Fibroblast of skin of right quadriceps (primary cell): ENCODE measurements around the gene PRKCE.

ENCODE experiments used
- DNase-seq: peaks from one replicate; pipeline ENCODE4 v3.0.0-alpha.2; 2013

Gene PRKCE

DNA sequence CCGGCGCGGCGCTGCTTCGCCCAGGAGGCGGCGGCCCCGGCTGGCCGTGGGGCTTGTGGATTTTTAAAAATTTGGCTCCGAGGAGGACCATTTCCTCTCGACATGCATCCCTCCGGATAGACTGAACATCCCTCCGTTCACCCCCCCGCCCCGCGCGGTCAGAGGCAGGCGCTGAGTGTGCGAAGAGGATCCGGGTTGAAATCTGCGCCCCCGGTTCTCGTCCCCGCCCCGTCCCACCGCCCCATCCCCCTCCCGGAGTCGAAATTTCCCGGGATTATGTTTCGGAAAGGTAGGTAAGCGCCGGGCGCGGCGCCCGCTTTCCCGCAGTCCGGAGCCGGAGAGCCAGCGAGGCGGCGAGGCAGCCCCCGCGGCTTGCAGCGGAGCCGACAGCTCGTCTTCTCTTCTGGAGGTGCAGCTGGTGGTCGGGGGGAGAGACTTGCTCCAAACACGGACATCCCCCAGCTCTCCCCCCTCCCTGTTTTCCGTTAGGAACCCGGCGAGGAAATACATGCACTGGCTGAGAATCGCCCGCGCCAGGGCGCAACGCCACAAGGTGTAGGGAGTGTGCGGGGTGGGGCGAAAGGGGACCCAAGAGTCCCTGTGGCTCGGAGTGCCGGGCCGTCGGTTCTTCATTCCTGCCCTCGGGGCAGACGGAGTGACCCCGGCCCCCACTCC is at the start of gene PRKCE:
PRKCE (plus strand) TSS at position 261 of the 675 bp plus-strand sequence.
- no peak for DNase-seq

DNA sequence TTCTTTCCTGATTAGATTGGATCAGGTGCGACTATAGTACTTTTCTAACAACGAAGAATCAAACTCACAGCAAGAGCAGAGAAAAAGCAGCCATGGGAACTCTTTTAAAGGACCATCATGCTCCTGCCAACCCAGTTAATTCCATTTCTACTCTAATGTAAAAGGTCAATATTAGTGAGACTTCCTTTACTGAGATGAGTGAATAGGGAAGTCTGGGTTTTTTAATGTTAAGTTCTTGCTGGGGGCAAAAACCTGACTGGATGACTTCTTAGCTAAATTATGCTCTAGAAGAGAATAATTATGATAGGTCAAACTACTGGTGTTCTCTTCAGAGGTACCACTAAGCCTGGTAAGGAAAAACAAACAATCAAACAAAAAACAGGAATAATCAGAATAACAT is 48.9 kb upstream of the PRKCE start:
- no peak for DNase-seq

DNA sequence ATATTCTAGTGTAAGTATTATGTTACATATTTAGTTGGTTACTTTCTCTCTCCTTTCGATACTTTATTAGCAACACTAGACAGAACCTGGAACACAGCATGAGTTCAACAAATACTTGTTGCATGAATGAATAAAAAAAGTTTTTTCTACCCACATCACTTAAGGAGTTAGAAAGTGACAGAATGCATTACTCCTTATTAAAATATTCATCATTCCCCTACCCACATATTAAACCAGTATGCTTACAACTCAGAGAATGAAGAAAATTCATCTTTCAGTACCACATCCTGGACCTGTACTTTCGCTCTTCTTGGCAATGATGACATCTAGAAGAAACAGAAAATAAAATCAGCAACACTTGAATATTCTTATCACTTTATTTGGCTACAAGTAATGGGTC is 46.4 kb upstream of the PRKCE start:
- DNase-seq = no peak

- no peak for DNase-seq
These were observed 44.7 kb upstream of the PRKCE start for GRCh38 chr2:45606796-45607195.

DNA sequence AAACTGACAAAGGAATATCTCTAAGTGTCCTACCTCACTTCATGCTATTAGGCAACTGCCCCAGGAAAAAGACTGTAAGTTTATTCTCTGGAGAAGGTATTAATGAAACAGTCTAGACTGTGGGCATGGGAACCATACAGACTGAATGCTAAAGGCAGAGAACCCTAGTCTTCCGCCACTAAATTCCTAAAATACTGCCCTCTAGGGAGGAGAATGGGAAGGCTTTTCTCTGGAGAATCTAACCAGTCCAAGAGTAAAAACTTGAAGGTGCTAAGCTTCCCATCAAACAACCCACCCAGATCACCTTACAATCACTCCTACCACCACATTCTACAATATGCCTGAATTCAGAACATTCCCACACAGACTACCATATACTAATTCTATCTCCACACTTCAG is 43.8 kb upstream of the PRKCE start:
- peak; percentile 12 for DNase-seq

- peak; percentile 63 for DNase-seq
These were observed 41.0 kb upstream of the PRKCE start for GRCh38 chr2:45610281-45611019.

DNA sequence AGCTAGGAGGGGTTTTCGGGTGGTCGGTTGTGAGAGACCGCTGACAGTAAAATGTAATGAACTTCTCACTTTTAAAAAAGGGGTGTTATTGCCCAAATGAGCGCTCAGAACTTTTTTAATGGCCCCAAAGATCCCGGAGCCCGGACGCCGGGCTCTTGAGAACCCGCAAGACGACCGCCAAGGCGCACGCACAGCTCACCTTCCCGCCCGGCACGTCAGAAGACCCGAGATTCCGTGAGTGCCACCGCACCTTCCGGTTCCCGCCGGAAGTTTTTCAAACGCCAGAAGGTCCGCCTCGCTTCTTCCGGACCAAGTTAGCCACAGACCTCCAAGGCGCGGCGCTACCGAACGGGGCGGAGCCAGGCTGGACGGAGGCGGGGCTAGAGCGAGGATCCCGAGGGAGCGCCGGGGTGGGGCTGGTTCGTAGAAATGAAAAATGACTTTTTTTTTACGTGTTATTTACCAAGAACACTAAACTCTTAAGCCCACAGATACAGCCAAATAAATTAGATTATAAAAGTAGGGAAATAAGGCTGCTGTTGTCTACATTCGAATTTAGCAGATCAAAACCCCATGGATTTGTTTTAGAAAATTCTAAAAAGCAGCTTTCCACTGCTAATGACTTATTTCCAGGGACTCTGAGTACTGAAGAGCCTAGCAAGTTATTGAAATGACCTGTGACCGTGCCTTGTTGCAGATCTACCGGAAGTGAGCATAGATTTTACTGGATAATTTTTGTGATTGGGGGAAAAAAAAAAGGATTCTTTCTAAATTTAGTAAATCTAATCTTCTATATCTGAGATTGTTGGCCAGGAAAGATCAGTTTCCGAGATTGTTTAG is 40.2 kb upstream of the PRKCE start, which contains the start of gene SRBD1:
SRBD1 (minus strand) TSS at position 248 of the 840 bp plus-strand sequence. CDS start 5,826 bp downstream, outside the sequence.
- DNase-seq = peak; percentile 92

- no peak for DNase-seq
These were observed 39.2 kb upstream of the PRKCE start for GRCh38 chr2:45612285-45612684.

DNA sequence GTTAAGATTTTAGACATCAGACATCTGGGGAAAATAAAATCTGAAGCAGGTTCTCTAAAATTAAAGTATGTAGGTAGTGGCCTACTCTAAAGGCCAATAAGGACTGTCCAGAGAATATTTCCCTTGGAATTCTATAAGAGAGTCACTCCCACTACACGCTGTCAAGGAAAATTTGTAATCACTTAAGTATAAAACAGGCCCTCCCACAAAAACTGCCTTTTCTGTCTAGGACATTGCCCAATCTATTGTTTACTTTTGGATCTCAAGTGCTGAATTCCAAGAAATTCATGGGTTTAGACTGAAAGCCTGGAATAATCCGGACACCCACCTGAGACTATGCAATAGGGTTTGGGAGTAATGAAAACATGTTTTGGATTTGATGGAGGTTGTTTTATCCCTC is 38.7 kb upstream of the PRKCE start:
- DNase-seq = peak; percentile 8

- DNase-seq = no peak
These were observed 37.1 kb upstream of the PRKCE start for GRCh38 chr2:45614330-45614729.

GRCh38 chr2:45614871-45615415 is 36.5 kb upstream of the PRKCE start:
- DNase-seq = no peak

DNA sequence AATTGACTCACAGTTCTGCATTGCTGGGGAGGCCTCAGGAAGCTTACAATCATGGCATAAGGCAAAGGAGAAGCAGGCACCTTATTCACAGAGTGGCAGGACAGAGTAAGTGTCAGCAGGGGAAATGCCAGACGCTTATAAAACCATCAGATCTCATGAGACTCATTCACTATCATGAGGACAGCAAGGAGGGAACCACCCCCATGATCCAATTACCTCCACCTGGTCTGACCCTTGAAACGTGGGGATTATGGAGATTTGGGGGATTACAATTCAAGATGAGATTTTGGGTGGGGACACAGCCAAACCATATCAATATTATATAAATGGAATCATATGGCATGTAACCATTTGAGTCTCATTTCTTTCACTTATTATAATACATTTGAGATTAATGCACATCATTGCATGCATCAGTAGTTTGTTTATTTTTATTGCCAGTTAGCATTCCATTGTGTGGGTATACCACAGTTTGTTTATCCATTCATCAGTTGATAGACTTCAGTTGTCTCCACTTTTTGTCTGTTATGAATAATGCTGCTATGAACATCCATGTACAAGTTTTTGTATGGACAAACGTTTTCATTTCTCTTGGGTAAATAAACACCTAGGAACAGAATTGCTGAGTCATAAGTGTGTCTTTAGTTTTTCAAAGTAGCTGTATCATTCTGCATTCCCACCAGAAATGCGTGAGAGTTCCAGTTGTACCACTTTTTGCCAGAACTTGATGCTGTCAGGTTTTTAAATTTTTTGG is 34.6 kb upstream of the PRKCE start:
- peak; percentile 40 for DNase-seq

- DNase-seq = no peak
These were observed 34.0 kb upstream of the PRKCE start for GRCh38 chr2:45617496-45617895.

GRCh38 chr2:45622336-45623075 is 29.0 kb upstream of the PRKCE start:
- no peak for DNase-seq

DNA sequence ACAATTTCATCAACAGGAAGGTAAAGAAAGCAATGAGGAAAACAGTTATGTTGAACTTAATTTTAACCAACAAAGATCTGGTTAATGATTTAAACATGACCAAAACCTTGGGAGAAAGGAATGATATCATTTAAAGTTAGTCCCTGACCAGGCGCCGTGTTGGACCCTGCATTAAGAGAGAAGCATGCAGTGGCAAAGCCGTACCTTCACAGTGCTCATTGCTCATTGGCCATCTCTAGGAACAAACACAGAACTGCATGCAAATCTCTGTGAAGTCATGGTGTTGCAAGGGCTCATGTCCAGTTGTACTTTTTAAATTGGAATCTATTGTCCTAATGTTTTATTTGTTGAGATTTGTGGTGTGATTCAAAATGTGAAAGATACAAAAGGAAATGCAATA is 28.4 kb upstream of the PRKCE start:
- no peak for DNase-seq

GRCh38 chr2:45625824-45626223 is 25.7 kb upstream of the PRKCE start:
- no peak for DNase-seq

DNA sequence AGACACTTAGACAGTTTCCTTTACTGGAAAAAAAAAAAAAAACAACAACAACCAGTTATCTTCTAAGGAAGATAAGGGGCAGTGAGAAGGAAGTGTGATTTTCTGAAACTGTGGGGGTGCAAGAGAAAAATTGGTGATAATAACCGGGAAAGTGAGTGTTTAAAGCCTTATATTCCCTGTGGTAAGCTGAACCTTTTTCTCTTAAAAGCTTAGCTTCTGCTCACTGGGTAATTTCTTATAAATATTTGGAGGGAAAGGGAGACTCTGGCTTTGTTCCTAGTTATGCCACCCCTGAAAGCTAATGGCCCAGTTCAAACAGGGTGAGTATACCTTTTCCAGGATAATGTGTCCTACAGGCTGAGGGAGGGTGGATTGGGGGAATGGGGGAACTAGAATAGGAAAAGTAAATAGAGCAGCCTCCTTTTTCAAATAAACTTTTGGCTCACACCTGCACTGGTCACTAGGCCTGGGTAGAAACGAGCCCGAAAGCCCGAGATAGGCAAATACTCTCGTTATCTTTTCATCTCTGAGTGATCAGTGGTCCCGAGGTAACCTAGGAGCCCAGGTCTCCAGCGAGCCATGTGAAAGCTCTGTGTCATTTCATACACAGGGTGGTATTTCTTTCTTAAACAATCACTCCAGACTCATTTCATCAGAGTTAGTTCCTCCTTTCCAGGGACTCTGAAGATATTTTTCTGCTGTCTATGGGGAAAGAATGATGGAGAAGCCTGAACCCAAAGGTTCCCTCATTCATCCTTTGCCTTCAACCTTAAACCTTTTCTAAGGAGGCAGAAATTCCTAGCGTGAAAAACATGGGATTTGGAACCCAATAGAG is 24.9 kb upstream of the PRKCE start:
- DNase-seq = no peak

DNA sequence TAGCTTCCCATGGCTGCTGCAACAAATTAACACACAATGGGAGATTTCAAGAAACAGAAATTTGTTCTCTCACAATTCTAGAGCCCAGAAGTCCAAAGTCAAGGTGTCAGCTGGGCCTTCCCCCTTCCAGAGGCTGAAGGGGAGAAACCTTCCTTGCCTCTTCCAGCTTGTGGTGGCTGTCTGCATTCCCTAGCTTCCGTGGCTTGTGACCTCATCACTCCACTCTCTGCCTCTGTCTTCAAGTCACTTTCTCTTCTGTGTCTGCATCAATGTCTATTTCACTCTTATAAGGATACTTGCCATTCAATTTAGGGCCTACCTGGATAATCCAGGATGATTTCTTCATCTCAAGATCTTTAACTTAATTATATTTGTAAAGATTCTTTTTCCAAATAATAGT is 23.6 kb upstream of the PRKCE start:
- peak; percentile 46 for DNase-seq

DNA sequence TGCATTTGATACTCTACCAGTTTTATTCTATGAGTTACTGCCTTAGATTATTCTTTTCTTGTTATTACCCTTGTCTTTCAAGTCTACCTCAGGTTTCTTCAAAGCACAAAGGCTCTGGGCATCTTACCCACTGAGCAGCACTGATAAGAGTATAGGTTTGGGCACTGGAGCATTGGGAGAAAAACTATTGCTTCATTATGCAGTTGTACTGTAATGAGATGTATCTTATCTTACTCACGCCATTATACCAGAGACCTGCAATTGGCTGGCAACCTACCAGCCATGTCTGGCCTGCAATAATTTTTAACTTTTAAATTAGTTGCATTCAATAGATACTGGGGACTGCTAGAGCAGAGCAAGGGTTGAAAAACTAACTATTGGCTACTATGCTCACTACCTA is 21.5 kb upstream of the PRKCE start:
- DNase-seq = no peak

DNA sequence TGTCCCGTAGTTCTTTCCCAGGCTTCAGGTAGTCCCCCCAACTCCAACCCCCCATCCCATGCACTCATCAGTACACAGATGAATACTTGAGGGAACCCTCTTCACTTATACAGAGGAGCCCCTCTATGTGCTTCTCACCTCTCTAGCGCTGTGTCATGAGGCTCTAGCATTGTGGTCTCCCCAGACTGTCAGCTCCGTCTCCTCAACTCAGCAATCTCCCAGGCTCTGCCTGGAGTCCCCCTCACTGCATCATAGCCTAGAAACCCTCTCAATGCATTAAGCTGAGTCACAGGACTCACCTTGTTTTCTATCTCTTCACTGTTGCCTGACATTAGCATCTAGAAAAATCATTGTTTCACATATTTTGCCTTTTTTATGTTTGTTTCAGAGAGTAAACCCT is 20.2 kb upstream of the PRKCE start:
- no peak for DNase-seq

DNA sequence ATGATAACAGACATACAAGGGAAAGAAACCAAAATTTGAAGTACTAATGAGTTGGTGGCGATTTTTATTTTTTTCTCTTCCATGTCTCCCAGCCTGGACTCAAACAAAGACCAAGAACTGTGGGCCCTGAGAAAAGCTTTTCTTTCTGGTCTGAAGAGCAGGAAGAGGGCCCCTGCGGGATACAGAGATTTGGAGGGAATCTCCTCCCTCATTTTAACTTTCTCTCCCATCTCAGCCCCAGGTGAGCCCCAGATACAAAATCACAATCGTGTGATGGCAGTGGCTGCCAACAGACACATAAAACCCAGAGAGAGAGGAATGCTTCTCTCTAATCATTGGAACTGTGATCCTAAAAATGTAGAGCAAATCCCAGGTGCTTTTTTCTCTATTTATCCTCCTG is 19.5 kb upstream of the PRKCE start:
- DNase-seq = no peak
